GM19397 (cell line): ENCODE measurements around the gene TPCN2.

ENCODE experiments used
- ATAC-seq: cut with Tn5 transposase; IDR thresholded peaks from one replicate; pipeline ENCODE4 v1.9.1; 2021; ENCODE audit warnings: mild to moderate bottlenecking, moderate library complexity; ENCODE audit not compliant: unreplicated experiment

The TPCN2 gene

DNA sequence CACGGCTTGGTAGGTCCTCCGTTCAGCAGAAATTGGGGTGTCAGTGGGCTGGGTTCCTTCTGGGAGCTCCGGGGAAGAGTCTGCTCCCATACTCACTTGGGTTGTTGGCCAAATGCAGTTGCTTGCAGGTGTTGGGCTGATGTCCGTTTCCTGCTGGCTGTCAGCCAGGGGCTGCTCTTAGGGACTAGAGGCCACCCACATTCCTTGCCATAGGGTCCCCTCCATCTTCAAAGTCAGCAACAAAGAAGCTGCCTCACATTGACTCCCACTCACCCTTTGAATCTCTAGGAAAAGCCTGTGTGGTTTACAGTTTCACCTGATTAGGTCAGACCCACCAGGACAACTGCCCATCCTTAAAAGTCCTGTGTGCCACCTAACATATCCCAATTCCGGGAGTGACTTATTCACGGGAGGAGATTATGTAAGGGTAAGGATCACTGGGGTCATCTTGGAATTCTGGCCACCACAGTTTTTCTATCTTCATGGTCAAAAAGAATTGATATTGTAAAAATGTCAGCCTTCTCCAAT, 43.0 kb downstream of the TPCN2 start:
- ATAC-seq: no peak

DNA sequence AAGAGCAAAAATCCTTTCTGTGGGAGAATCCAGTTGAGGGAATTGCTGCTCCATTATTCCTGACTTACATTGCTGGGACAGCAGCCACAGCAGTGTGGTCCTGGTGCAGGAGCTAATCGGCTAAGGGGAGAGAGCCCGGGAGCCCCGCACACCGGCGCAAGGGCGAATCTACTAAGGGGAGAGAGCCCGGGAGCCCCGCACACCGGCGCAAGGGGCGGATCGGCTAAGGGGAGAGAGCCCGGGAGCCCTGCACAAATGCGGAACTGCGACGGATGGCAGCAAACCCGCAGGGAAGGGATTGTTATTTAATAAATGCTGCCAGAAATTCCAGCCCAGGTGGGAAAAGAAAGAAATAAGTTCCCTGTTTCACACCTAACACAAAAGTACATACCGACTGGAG, 43.5 kb downstream of the TPCN2 start:
- no peak for ATAC-seq

DNA sequence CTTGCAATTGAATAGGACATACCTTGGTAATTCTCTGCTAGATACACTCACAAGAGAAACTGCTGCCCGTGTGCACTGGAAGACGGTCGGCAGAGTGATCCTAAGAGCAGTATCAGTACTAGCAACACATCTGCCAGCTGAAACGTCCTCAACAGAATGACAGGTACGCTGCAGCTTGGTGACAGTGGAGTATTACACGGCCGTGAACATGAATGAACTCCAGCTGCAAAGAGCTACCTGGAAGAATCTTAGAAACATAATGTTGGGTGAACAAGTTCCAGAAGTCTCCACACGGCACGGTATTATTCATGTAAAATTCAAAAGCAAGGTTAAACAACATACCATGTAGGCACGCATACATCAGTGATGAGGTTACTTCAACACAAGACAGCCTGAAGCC, 44.4 kb downstream of the TPCN2 start:
- ATAC-seq: no peak

DNA sequence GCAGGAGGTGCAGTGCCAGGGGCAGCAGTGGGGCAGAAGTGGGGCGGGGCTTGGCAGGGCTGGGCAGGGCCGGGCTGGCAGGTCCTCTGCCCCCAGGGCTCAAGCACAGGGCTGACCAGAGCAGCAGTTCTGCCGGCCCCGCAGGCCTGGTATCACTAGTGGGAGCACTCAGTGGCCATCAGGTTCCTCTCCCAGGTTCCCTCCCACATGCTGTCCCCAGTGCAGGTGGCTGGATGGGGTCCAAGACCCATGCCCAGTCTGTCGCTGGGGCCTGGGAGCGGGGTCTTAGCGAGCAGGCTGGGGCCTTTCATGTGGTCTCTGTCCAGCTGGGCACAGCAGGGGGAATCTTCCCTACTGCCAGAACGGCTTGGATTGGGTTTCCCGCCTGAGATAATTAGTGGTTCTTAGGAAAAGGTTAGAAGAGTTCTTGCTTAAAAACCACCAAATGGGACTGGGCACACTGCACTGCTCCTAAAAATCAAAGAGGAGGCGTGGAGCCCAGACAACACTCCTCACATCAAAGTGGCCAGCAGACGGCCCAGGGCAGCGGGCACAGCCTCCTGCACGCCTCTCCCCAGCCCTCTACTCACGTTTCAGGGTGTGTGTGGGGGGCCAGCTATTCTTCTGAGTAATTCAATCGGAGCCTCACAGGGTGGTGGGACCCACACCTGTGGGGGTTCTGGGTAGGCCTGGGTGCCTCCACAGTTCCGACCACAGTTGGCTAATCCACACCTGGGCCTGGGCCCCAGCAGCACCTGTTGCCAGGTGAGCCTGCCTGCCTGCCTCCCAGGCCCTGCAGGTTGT, 45.6 kb downstream of the TPCN2 start:
- no peak for ATAC-seq

DNA sequence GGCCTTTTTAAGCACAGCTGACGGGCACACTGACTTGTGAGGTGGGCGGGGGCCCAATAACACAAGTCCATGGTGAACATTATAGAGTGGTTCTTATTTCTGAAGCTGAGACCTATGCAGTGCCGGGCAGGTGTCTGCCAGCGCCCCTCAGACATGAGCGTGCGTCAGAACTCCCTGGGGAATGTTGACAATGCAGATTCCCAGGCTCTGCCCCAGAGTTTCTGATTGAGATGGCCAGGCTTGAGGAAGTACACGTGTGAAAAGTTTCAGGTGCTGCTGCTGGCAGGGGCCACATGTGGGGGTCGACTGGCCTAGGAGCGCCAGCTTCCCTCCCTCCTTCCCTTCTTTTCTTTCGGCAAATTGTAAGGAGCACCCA, 46.2 kb downstream of the TPCN2 start:
- no peak for ATAC-seq

DNA sequence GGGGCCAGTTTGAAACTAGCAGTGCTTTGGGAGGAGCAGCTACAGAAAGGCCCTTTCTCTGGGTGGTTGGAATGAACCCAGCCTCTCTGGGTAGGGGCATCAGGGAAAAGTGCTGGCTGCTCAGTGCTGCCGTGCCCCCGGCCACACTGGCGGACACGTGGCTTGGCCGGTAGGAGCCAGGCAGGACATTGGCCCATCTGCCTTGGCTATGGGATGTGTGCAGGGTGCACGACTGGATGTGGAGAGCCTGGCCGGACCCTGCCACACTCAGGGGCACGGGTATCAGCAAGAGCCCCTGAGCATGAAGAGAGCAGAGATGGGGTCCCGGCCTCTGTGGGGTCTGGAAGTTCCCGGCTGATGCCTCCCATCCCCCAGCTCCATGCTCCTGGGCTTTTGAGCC, 46.6 kb downstream of the TPCN2 start:
- no peak for ATAC-seq

DNA sequence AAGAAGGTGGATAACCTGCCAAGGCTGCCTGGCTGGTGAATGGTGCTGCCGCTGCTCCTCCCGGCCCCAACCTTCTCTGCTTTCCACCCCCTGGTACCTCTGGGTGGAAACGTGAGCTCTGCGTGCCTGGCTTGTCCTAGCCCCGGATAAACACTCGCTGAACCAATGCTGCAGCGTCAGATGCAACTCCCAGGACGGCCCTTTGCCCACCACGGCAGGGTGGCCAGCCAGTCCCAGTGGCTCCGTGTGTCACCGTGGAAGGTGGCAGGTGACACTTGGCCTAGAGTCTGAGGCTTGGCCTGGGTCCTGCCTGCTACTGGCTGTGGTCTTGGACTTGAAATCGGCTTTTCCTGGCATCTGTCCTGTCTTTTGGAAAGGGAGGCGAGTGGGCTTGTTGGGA, 47.7 kb downstream of the TPCN2 start:
- ATAC-seq: no peak

DNA sequence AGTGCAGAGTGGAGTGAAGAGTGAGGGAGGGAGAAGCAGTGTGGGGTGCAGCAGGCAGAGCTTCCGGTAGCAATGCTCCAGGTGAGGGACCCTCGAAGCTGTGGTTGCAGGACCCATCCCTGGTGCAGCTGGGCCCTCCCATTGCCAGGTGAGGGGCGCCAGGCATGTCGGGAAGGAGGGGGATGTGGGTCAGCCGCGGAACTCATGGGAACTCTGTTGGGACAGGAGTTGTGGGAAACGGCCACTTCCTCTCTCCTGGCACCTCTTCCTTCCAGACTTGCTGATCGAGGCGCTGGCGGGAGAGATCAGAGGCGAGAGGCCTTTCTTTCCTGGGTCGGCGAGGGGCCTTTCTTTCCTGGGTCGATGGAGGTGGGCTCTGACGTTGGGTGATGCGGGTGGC, 48.5 kb downstream of the TPCN2 start:
- ATAC-seq: no peak

DNA sequence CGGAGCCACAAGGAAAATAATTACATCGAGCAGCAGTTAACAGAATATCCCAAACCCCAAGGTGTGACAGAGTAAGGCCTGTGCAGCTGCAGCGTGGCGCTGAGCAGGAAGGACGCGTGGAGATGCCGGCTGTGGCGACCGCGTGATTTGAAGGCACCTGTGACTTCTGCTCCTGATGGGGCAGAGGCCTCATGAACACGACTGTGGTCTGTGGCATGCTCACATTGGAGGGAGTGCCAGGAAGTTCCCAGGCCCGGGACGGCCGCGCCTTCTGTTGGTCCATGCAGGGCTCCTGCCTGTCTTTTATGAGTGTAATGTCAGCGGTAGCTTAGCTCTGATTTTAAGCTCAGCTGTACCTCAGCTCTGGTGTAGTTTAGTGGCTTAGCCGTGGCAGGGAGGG, 50.4 kb downstream of the TPCN2 start:
- ATAC-seq: no peak

DNA sequence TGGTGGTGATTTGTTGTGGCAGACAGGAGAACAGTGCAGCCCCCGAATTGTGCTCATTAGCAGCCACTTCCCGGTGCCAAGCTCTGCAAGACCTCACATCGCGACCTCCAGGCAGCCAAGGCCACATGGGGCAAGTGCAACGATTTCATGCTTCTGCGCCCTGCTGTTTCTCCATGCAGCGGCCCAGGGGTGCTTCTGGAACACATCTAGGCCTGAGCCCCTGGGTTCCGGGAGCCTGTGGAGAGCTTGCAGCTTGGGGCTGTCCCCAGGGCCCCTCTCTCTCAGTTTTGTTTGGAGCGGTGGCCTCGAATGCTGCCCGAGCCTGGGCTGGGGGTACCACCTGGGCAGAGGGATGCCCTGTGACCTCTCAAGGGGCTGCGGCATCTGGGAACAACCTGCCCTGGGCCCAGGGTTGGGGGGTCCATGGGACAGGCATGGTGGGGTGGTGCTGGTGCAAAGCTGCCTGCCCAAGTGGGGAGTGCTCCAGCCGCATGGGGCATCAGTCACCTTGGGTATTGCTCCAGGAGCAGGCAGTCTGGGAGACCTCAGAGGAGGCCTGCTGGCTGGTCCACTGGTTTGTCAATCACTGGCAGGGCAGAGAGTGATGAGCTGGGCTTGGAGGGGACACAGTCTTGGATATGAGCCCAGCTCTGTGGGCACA, 51.9 kb downstream of the TPCN2 start:
- ATAC-seq: no peak

DNA sequence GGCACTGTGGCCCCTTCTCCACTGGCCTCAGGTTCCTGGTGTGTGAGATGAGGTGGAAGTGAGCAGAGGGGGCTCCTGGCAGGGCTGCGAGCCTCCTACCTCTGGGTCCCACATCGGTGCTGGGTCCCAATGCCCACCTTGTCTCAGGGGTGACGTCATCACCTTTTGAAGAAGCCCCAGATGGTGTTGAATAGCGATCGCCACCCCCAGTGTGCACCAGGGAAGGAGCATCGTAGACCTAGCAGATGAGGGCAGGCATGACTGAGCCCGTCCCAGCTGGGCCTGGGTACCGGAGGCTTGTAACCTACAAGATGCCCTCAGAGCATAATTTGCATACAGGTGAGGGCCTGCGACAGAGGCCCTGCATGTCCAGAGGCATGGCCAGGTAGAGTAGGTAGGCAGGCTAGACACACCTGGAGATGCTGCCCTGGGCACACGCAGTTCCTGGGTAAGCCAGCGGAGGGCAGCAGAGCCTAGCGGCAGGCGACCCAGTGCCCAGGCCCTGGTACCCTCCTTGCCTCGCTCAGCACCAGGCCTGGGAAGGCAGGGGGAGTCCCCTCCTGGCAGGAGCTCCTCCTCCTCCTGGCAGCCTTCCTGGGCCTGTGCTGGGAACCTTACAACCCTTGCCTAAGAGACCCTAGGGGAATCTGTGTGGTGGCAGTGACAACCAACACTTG, 52.5 kb downstream of the TPCN2 start:
- ATAC-seq: peak; percentile 57

DNA sequence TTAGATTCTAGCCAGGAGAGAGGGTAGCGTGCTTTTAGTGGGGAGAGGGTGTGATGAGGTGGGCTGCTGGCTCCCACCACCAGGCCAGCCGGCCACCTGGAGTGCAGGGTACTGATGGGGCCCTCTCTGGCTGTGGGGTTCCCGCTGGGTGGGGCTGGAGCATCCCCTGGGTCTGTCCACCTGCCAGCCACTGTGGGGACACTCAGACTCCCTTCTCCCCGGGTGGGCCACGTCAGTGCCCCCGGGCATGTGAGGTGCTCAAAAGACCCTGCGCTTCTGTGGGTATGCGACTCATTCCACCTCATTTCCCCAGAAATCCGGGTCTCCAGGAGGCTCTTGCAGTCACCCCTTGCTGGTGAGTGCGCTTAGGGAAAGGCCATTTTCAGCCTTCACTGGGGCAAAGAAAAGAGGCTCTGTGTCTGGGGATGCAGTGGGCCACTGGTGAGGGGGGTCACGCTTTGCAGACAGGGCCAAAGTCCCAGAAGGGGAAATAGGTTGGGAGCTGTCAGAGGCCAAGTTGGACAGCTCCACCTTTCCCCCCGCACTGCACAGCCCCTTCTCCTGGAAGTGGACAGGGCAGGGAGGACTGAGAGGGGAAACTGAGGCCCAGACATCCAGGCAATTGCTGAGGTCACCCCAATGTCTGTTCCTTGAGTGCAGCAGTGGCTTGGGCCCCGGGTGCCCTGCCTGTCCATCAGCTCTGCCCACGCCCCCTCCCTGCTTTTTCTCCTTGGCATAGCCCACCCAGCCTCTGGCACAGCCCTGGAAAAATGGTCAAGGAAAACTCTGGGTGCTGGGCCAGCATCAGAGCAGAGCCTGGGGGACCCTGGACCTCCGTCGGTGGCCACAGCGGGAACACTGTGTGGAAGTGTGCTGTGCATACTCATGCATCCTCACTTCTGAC, 53.3 kb downstream of the TPCN2 start:
- no peak for ATAC-seq

DNA sequence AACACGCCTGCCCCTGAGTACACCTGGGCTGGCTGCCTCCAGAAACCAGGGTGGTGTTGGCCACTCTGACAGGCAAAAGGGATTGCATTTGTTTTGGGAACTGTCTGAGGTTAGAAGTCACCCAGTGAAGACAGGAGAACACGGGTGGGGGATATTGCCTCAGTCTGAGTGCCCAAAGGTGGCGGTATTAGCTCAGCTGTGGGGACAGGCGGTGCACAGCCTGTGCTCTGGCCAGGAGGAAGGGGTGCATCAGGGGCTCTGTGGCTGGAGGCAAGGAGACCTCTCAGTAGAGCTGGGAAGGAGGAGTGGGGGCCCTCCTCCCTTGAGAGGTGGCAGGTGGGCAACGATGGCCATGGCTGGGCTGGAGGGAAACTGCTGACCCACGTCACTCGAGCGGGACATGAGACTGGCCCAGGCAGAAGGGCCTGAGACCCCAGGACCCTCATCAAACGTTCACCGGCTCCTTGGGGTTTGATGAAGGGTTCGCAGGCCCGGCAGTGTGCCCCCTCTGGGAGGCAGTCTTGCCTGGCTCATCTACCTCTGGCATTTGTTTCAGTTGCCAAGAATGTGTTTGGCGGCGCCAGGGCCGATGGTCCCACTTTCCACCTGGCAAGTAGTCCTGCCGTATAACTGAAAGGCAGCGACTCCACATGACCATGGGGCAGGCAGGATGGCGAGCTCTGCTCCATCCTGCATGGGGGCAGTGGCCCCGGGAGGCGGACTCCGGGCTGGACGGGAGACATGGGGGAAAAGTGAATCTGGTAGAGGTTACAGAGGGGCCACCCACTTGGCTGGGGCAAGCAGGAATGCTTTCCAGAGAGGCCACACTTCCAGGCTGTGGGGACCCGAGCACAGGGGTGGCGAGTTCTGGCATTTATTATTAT, 54.2 kb downstream of the TPCN2 start:
- ATAC-seq: no peak

DNA sequence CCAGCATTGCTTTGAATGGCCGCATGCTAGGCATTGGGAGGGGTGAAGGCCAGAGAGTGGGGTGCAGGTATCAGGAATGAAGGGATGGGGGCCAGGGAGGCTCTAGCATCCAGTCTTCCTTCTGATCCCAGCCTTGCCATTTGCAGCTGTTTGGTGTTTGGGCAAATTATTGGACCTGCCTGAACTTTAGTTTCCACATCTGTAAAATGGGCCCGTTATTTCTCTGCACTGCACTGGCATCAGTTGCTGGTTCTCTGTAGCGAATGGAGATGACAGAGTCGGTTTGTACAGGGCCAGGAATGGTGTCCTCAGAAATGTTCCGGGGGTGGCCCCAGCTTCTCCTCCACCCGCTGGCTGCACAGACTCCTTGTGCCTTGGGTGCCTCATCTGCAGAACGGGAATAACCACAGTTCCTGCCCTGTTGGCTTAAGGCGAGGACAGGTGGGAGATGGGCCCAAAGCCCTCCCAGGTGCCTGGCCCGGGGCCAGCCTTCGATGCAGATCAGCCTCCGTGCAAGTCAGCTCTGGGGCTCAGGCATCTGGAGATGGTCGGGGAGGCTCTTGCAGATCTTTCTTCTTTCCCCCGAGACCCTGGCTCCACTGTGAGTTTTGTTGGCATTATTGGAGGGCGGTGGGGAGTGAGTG, 55.6 kb downstream of the TPCN2 start:
- ATAC-seq: no peak

DNA sequence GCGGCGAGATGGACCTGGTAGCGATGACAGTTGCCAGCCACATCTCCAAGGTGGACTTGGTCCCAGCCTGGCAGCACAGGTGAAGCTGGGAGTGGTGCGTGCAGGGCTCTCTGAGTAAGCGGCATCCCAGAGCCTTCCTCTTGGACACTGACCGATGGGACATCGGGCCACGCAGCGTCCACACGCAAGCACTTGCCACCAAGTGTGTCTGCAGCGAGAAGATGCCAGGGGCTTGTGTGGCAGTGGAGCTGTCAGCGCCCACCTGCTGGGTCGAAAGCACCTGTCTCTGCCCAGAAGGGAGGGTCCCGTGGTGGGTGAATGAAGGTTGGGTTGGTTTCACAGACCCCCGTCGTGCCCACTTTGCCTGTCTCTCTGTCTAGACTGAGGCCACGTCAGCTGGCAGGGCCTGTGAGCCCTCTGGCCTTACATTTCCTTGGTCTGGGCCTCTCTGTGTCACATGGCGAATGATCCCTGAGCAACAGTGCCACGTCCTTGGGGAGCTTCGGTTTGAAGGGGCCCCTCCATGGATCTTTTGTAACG, 56.2 kb downstream of the TPCN2 start:
- ATAC-seq: no peak

DNA sequence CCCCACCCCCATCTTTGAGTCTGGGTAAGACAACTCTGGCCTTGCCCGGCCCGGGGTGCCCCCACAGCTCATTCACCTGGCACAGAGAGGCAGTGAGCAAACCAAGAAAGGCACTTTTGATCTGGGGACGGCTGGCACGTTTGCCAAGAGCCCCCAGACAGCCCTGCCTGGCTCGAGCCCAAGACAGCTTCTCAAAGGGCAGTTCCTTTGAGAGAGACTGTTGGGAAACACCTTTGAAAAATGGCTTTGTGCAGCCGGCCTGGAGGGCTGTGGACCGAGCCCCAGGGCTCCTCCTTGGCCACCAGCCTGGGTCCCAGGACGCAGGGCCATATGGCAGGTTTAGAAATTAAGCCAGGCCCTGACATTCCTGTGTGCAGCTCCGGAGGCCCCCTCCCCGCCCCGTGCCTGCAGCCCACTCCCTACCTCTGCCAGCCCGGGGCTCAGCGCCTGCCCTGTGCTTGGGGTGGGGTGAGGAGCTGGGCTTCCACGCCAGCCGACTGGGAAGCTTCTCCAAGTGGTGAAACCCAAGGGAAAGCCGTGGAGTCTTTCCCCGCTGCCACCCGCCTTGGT, 56.8 kb downstream of the TPCN2 start:
- no peak for ATAC-seq

DNA sequence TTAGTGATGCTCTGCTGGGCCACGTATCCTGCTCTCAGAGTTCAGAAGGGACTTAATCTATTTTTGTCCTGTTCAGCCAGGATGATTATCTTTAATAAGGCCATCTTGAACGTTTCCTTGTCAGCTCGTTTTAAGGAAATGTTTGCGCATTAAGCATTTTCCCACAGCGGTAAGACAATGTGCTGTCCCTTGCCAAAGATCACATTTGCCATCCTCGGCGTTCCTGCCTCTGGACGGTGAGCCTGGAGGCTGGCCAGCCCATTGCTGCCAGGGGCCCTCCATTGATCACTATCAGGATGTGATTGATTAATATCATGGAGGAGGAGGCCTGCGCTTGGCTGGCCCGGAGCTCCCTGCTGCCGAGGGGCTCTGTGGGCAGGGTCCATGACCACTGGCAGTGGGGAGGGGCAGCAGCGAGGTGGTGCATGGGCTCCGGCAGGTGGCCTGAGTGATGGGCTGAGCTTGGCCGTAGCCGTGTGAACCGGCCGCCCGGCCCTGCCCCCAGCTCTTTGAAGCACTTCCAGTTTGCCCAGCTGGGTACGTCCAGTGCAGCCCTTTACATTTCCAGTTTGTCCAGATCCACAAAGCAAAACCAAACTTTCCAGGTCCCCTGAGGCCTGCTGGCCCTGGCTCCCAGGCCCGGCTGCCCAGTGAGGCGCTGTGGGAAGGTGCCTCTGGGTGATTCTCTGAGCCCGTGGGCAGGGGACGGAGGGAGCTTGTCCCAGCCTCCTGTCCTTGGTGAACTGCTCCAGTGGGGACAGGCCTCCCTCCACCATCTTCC, 57.5 kb downstream of the TPCN2 start:
- no peak for ATAC-seq

DNA sequence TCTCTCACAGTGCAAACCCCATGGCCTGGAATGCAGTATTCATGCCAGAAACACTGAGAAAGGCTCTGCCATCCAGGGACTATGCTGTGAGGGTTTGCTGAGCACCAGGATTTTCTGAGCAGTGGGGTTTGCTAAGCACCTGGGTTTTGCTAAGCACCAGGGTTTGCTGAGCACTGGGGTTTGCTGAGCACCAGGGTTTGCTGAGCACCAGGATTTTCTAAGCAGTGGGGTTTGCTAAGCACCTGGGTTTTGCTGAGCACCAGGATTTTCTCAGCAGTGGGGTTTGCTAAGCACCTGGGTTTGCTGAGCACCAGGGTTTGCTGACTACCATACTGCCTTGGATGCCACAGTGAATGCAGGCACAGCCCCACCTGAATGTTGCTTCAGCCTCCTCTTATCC, 58.7 kb downstream of the TPCN2 start:
- ATAC-seq: no peak
